Uterus (tissue), 4 donors: ENCODE measurements around the gene CLDN7. TPM values are rescaled to one million over a fixed set of nuclear protein-coding genes. Genes with fewer than 3 reads are reported as not detected.
A peak's percentile ranks its signal among the peaks of the same experiment; 100 is the strongest.

Experiments
- DNase-seq, 2 donors: peaks; one replicate each; pipeline ENCODE4 v3.0.0-alpha.2; 2019 to 2020
- H3K27ac ChIP-seq, 2 donors: fragments of 200-600 bp; sonication (generic); 1 replicate in 1 of 2; 2 replicates in 1 of 2; pipeline ENCODE4 v1.5.1; 2016 to 2018
- H3K27me3 ChIP-seq, 2 donors: fragments of 200-600 bp; sonication (generic); one replicate each; pipeline ENCODE4 v1.5.1; 2018 to 2019; ENCODE audit warnings: control low read depth in 1 of 2
- H3K36me3 ChIP-seq, 2 donors: fragments of 200-600 bp; sonication (generic); one replicate each; pipeline ENCODE4 v1.5.1; 2019; ENCODE audit warnings: control low read depth in 1 of 2
- H3K4me1 ChIP-seq, 2 donors: fragments of 200-600 bp; sonication (generic); one replicate each; pipeline ENCODE4 v1.5.1; 2018 to 2019; ENCODE audit warnings: control low read depth in 1 of 2
- H3K4me3 ChIP-seq, 2 donors: fragments of 200-600 bp; sonication (generic); 1 replicate in 1 of 2; 2 replicates in 1 of 2; pipeline ENCODE4 v1.5.1; 2018 to 2019; ENCODE audit warnings: mild to moderate bottlenecking in 1 of 2
- H3K9me3 ChIP-seq, 2 donors: fragments of 200-600 bp; sonication (generic); one replicate each; pipeline ENCODE4 v1.5.1; 2019; ENCODE audit warnings: control low read depth in 1 of 2
- CTCF ChIP-seq, 4 experiments: fragments of 200-600 bp in 2 of 4; fragments of 450-650 bp in 2 of 4; sonication (generic) in 2 of 4; IDR thresholded peaks; one replicate each; pipeline ENCODE4 v1.5.1; 2016 to 2019; ENCODE audit warnings: antibody characterized with exemption in 4 of 4, mild to moderate bottlenecking in 2 of 4, moderate library complexity in 1 of 4
- POLR2A ChIP-seq, 2 donors: fragments of 450-650 bp; IDR thresholded peaks; one replicate each; pipeline ENCODE4 v1.6.1; 2016; ENCODE audit warnings: antibody characterized with exemption in 2 of 2, mild to moderate bottlenecking in 1 of 2, moderate library complexity in 1 of 2
- intact Hi-C: fragments of 100-400 bp; cut with DNase I; formaldehyde crosslinking; loops from one replicate; pipeline ENCODE4 v1.15.1; 2023; ENCODE audit warnings: low total_unique reads
- total RNA-seq, 4 donors: library from RNA; depleted of rRNA in 3 of 4; stranded (reverse); fragments of >200 nt in 3 of 4; gene quantifications; one replicate each; pipeline versions ENCODE4 v1.1.0 to v1.2.4, GENCODE V29; 2014 to 2023
- donor health status: DM: yes; HTN: yes; CAD: no.

Gene CLDN7
- total RNA-seq, 4 donors from 2014 or later: 0.29 to 24.4 (median 0.68) TPM

- DNase-seq: no peak
- intact Hi-C loops: no loop called here
- H3K27ac ChIP-seq: no peak overlapping the region
- H3K27me3 ChIP-seq: peaks cover 21 to 27% of the 10 kb centered on the region in 2 donors
- no peaks in the 10 kb centered on the region for H3K4me1 ChIP-seq
- TF ChIP-seq CTCF (IDR thresholded peaks at IDR 0.05) (no peak), POLR2A (IDR thresholded peaks at IDR 0.05) (no peak)
- peak overlapping the region; percentile 2 to 7 for H3K4me3 ChIP-seq
- H3K36me3 ChIP-seq: no peaks in the 10 kb centered on the region
- H3K9me3 ChIP-seq: no peaks in the 10 kb centered on the region
Measured at GRCh38 chr17:7260651-7261378, 1.5 kb downstream of the CLDN7 start.

GRCh38 chr17:7260151-7260550 is 2.1 kb downstream of the CLDN7 start:
- DNase-seq: no peak
- no peak overlapping the region for H3K27ac ChIP-seq
- peaks cover 21 to 27% of the 10 kb centered on the region in 2 donors for H3K27me3 ChIP-seq
- H3K4me1 ChIP-seq: no peaks in the 10 kb centered on the region
- H3K9me3 ChIP-seq: no peaks in the 10 kb centered on the region
- intact Hi-C loops: no loop called here
- TF ChIP-seq POLR2A (IDR thresholded peaks at IDR 0.05) (no peak), CTCF (IDR thresholded peaks at IDR 0.05) (no peak)
- H3K4me3 ChIP-seq: no peak overlapping the region
- H3K36me3 ChIP-seq: no peaks in the 10 kb centered on the region

GRCh38 chr17:7259555-7259889 is 2.8 kb downstream of the CLDN7 start:
- Histone ChIP-seq H3K4me3 (no peak overlapping the region), H3K9me3 (no peaks in the 10 kb centered on the region), H3K4me1 (no peaks in the 10 kb centered on the region), H3K27ac (no peak overlapping the region), H3K27me3 (peaks cover 21 to 27% of the 10 kb centered on the region in 2 donors), H3K36me3 (no peaks in the 10 kb centered on the region)
- DNase-seq: no peak
- TF ChIP-seq POLR2A (IDR thresholded peaks at IDR 0.05) (no peak), CTCF (IDR thresholded peaks at IDR 0.05) (no peak)
- intact Hi-C loops: no loop called here

- Histone ChIP-seq H3K27ac (no peak overlapping the region), H3K9me3 (no peaks in the 10 kb centered on the region), H3K4me1 (no peaks in the 10 kb centered on the region), H3K27me3 (peaks cover 21 to 26% of the 10 kb centered on the region in 2 donors), H3K36me3 (no peaks in the 10 kb centered on the region), H3K4me3 (no peak overlapping the region)
- intact Hi-C loops: no loop called here
- no peak for DNase-seq
- TF ChIP-seq POLR2A (IDR thresholded peaks at IDR 0.05): no peak
- no peak for TF ChIP-seq CTCF (IDR thresholded peaks at IDR 0.05)
Measured at GRCh38 chr17:7258731-7259554, 3.3 kb downstream of the CLDN7 start.
